Measurements from ENCODE around the gene ASH1L. TPM values are rescaled to one million over a fixed set of nuclear protein-coding genes. Genes with fewer than 3 reads are reported as not detected.
A peak's percentile ranks its signal among the peaks of the same experiment; 100 is the strongest.

ASH1L gene
- total and polyA plus RNA-seq, 9 of the 15 experiments (the other 6 are each of a cell fraction or from before 2014, with no cell fraction given), result 2.0 to 23.3 (median 14.6) TPM

GRCh38 chr1:155396874-155397476 is 165.6 kb downstream of the ASH1L start (continued):
- TF ChIP-seq IRF9 (tag; IDR thresholded peaks at IDR 0.05), result no peak
- TF ChIP-seq ZNF766 (CRISPR knock-in tag; conservative IDR thresholded peaks at IDR 0.05), result no peak
- no peak for TF ChIP-seq HDGF (IDR thresholded peaks at IDR 0.05)
- no peak for TF ChIP-seq ZNF174 (CRISPR knock-in tag; IDR thresholded peaks at IDR 0.05)
- TF ChIP-seq TCF15 (CRISPR knock-in tag; IDR thresholded peaks at IDR 0.05), result no peak
- peak in 1 of 2 experiments; percentile 87; a peak in 2 of 4 replicates for TF ChIP-seq HDAC1 (IDR thresholded peaks at IDR 0.05)
- no peak for TF ChIP-seq KLF6 (CRISPR knock-in tag; IDR thresholded peaks at IDR 0.05; ENCODE audit: borderline replicate concordance)
- TF ChIP-seq CREB3L1 (IDR thresholded peaks at IDR 0.05; ENCODE audit: borderline replicate concordance, low read depth), result no peak
- peak; percentile 65 for TF ChIP-seq TCF3 (CRISPR knock-in tag; IDR thresholded peaks at IDR 0.05)
- no peak for TF ChIP-seq POLR3G (IDR thresholded peaks at IDR 0.05; ENCODE audit: extremely low read depth, insufficient read length, insufficient replicate concordance)
- TF ChIP-seq PBX2 (CRISPR knock-in tag; IDR thresholded peaks at IDR 0.05; ENCODE audit: low read depth), result no peak
- peak; percentile 87 for TF ChIP-seq PBX2 (tag; conservative IDR thresholded peaks at IDR 0.05; ENCODE audit: low read depth)
- peak; percentile 26; the same call in 1 of the 2 replicates for TF ChIP-seq POLR2AphosphoS5 (IDR thresholded peaks at IDR 0.05; ENCODE audit: control insufficient read depth, insufficient read depth, low read depth, low read length)
- 0 out of 2 replicates have a peak, but pooled peaks have one; percentile 28 for TF ChIP-seq CXXC5 (CRISPR knock-in tag; IDR thresholded peaks at IDR 0.05)
- peak; percentile 98 for TF ChIP-seq KDM1A (IDR thresholded peaks at IDR 0.05)
- peak; percentile 32; the same call in 1 of the 2 replicates for TF ChIP-seq TEAD4 (IDR thresholded peaks at IDR 0.05; ENCODE audit: low read length)
- TF ChIP-seq TEAD4 (CRISPR knock-in tag; IDR thresholded peaks at IDR 0.05; ENCODE audit: borderline replicate concordance), result no peak
- TF ChIP-seq KLF16 (IDR thresholded peaks at IDR 0.05), result peak; percentile 34; the same call in 1 of the 2 replicates
- TF ChIP-seq NCOR1 (IDR thresholded peaks at IDR 0.05), result peak; percentile 77
- peak; percentile 61; the same call in 1 of the 2 replicates for TF ChIP-seq ARID1B (IDR thresholded peaks at IDR 0.05)
- TF ChIP-seq PHF20 (IDR thresholded peaks at IDR 0.05; ENCODE audit: partially characterized antibody), result no peak
- 0 out of 2 replicates have a peak, but pooled peaks have one; percentile 43 for TF ChIP-seq ZBTB5 (IDR thresholded peaks at IDR 0.05)
- TF ChIP-seq MCM7 (IDR thresholded peaks at IDR 0.05), result no peak
